CD4-positive, alpha-beta T cell (primary cell): ENCODE measurements around the gene CMSS1. TPM values are rescaled to one million over a fixed set of nuclear protein-coding genes. Genes with fewer than 3 reads are reported as not detected.

Experiments used
- ATAC-seq: fragments of 200-7000 bp; cut with Tn5 transposase; one replicate; pipeline ENCODE4 v1.10.0; 2022; ENCODE audit warnings: mild to moderate bottlenecking; ENCODE audit not compliant: poor library complexity
- CTCF ChIA-PET: fragments of 350-600 bp; sonication (Branson Sonifier 250); formaldehyde crosslinking; loops from one replicate; lab custom pipeline; 2021; ENCODE audit warnings: antibody characterized with exemption, inconsistent platforms; lab: Charles Lee
- POLR2A ChIA-PET: fragments of 350-600 bp; sonication (Branson Sonifier 250); formaldehyde crosslinking; loops from one replicate; lab custom pipeline; 2021; ENCODE audit warnings: antibody characterized with exemption, inconsistent platforms; lab: Charles Lee
- DNase-seq, 14 experiments: peaks; one replicate each; pipeline ENCODE4 v3.0.0-alpha.2; 2013 to 2020; ENCODE audit warnings: mixed read lengths in 2 of 14
- H3K27ac ChIP-seq, 2 donors: one replicate each; pipeline versions ENCODE4 v1.5.1 to v1.7.0; 2013; ENCODE audit warnings: low read length in 2 of 2, low read depth in 1 of 2, mild to moderate bottlenecking in 1 of 2
- H3K27me3 ChIP-seq, 2 experiments: 1 replicate in 1 of 2; 2 replicates in 1 of 2; pipeline versions ENCODE4 v1.6.1 to v1.7.0; 2013; ENCODE audit warnings: low read length in 2 of 2, control low read depth in 1 of 2, mild to moderate bottlenecking in 1 of 2, moderate library complexity in 1 of 2; ENCODE audit not compliant: insufficient read depth in 2 of 2, control insufficient read depth in 1 of 2
- H3K36me3 ChIP-seq: one replicate; pipeline ENCODE4 v1.6.1; 2013; ENCODE audit warnings: low read length, control low read depth; ENCODE audit not compliant: insufficient read depth
- H3K4me1 ChIP-seq: one replicate; pipeline ENCODE4 v1.6.1; 2013; ENCODE audit warnings: low read length, control low read depth; ENCODE audit not compliant: insufficient read depth
- H3K4me3 ChIP-seq: one replicate; pipeline ENCODE4 v1.5.1; 2013; ENCODE audit warnings: mild to moderate bottlenecking, low read length, moderate library complexity
- H3K9me3 ChIP-seq, 2 experiments: 1 replicate in 1 of 2; 2 replicates in 1 of 2; pipeline versions ENCODE4 v1.6.1 to v1.7.0; 2013; ENCODE audit warnings: low read length in 2 of 2, mild to moderate bottlenecking in 2 of 2, control low read depth in 1 of 2, moderate library complexity in 1 of 2; ENCODE audit not compliant: control insufficient read depth in 1 of 2, insufficient read depth in 1 of 2
- H3K27ac Mint-ChIP-seq: one replicate; pipeline ENCODE4 v1.8.0; 2020; ENCODE audit warnings: mixed read lengths
- H3K27me3 Mint-ChIP-seq: one replicate; pipeline ENCODE4 v1.8.0; 2021; ENCODE audit warnings: mixed read lengths
- H3K36me3 Mint-ChIP-seq: one replicate; pipeline ENCODE4 v1.8.0; 2021; ENCODE audit warnings: low read depth, mixed read lengths
- H3K4me1 Mint-ChIP-seq: one replicate; pipeline ENCODE4 v1.8.0; 2021; ENCODE audit warnings: low read depth, mixed read lengths
- H3K4me3 Mint-ChIP-seq: one replicate; pipeline ENCODE4 v1.8.0; 2020; ENCODE audit warnings: mild to moderate bottlenecking, mixed read lengths
- H3K9me3 Mint-ChIP-seq: one replicate; pipeline ENCODE4 v1.8.0; 2020; ENCODE audit warnings: mixed read lengths
- intact Hi-C, 2 experiments: fragments of 100-400 bp; cut with DNase I in 1 of 2; cut with micrococcal nuclease in 1 of 2; formaldehyde crosslinking; loops; one replicate each; pipeline versions ENCODE4 v1.15.1 to v1.9.0; 2023 to 2025; cut with DNase I, micrococcal nuclease
- total RNA-seq, 174 experiments: library from RNA in 2 of 174; stranded (reverse) in 2 of 174; gene quantifications; one replicate each; pipeline ENCODE4 v1.2.3 and lab custom pipeline; 2021 to 2026
- TF ChIP-seq, protein P1 (sequence below): fragments of 200-600 bp; IDR thresholded peaks from one replicate; pipeline ENCODE4 v1.8.0; 2022; ENCODE audit warnings: antibody characterized with exemption, mild to moderate bottlenecking

CMSS1 gene
- total RNA-seq, 2 experiments from 2014 or later = 12.2 TPM

DNA sequence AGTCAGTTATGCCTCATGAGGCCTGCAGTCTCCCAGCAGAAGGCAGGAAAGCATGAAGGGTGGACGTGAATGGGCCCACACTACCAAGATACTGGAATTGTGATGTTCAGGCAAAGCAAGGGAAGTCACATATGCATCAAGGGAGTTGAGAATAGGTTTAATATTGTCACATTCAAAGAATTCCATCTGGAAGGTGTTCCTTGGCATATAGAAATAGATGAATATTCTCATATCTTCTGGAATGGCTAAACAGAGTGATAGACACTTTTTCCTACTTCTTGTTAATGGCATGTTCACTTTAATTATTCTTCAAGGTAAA is 103.7 kb downstream of the CMSS1 start:
- TF ChIP-seq, protein P1, sequence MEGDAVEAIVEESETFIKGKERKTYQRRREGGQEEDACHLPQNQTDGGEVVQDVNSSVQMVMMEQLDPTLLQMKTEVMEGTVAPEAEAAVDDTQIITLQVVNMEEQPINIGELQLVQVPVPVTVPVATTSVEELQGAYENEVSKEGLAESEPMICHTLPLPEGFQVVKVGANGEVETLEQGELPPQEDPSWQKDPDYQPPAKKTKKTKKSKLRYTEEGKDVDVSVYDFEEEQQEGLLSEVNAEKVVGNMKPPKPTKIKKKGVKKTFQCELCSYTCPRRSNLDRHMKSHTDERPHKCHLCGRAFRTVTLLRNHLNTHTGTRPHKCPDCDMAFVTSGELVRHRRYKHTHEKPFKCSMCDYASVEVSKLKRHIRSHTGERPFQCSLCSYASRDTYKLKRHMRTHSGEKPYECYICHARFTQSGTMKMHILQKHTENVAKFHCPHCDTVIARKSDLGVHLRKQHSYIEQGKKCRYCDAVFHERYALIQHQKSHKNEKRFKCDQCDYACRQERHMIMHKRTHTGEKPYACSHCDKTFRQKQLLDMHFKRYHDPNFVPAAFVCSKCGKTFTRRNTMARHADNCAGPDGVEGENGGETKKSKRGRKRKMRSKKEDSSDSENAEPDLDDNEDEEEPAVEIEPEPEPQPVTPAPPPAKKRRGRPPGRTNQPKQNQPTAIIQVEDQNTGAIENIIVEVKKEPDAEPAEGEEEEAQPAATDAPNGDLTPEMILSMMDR = no peak
- H3K27me3 Mint-ChIP-seq = no peaks in the 10 kb centered on the region
- Histone ChIP-seq H3K27me3 (no peaks in the 10 kb centered on the region), H3K9me3 (no peaks in the 10 kb centered on the region), H3K4me1 (no peaks in the 10 kb centered on the region), H3K27ac (no peak overlapping the region), H3K4me3 (no peak overlapping the region), H3K36me3 (no peaks in the 10 kb centered on the region)
- intact Hi-C loops = no loop called here
- no peak overlapping the region for H3K4me3 Mint-ChIP-seq
- ChIA-PET CTCF (no interaction called here), POLR2A (no interaction called here)
- H3K9me3 Mint-ChIP-seq = no peaks in the 10 kb centered on the region
- H3K36me3 Mint-ChIP-seq = peaks cover 23% of the 10 kb centered on the region
- H3K4me1 Mint-ChIP-seq = peaks cover 6% of the 10 kb centered on the region
- ATAC-seq (no peak), DNase-seq (no peak)
- no peak overlapping the region for H3K27ac Mint-ChIP-seq

- H3K4me1 Mint-ChIP-seq = peaks cover 6% of the 10 kb centered on the region
- H3K4me3 Mint-ChIP-seq = no peak overlapping the region
- H3K27ac ChIP-seq = no peak overlapping the region
- H3K27me3 Mint-ChIP-seq = no peaks in the 10 kb centered on the region
- H3K27me3 ChIP-seq = no peaks in the 10 kb centered on the region
- H3K4me1 ChIP-seq = no peaks in the 10 kb centered on the region
- H3K9me3 Mint-ChIP-seq = no peaks in the 10 kb centered on the region
- TF ChIP-seq, protein P1 = no peak
- ATAC-seq = no peak
- no peak overlapping the region for H3K4me3 ChIP-seq
- ChIA-PET POLR2A (no interaction called here), CTCF (no interaction called here)
- H3K36me3 Mint-ChIP-seq = peaks cover 18% of the 10 kb centered on the region
- no peaks in the 10 kb centered on the region for H3K36me3 ChIP-seq
- H3K27ac Mint-ChIP-seq = no peak overlapping the region
- no peaks in the 10 kb centered on the region for H3K9me3 ChIP-seq
- intact Hi-C loops = no loop called here
- DNase-seq = no peak
These were observed 104.3 kb downstream of the CMSS1 start for GRCh38 chr3:99921986-99922385.

DNA sequence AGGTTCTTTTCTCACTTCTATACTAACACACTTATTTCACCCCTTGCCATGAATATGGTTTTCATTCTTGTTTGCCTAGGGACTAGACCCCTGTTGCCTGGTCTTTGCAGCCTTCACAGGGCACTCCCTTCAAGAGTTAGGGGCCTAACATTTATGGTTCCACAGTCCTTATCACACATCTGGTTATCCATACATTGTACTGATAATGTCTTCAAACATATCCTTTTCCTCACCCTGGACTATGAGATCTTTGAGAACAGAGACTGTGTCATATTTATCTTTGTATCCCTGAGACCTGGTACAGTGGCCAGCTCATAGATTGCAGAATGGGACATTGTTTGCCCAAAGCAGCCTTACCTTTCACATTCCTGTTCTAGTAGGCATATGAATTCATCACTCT is 106.2 kb downstream of the CMSS1 start:
- Mint-ChIP-seq H3K36me3 (peaks cover 11% of the 10 kb centered on the region), H3K27me3 (no peaks in the 10 kb centered on the region), H3K4me1 (no peaks in the 10 kb centered on the region), H3K27ac (no peak overlapping the region), H3K9me3 (no peaks in the 10 kb centered on the region), H3K4me3 (no peak overlapping the region)
- H3K27me3 ChIP-seq = no peaks in the 10 kb centered on the region
- H3K36me3 ChIP-seq = no peaks in the 10 kb centered on the region
- ChIA-PET POLR2A (no interaction called here), CTCF (no interaction called here)
- ATAC-seq (no peak), DNase-seq (no peak)
- TF ChIP-seq, protein P1 = no peak
- H3K9me3 ChIP-seq = no peaks in the 10 kb centered on the region
- no peak overlapping the region for H3K27ac ChIP-seq
- no peaks in the 10 kb centered on the region for H3K4me1 ChIP-seq
- intact Hi-C loops = no loop called here
- no peak overlapping the region for H3K4me3 ChIP-seq
